OCI-LY1 (cell line): ENCODE measurements around the gene TRIM27.

Experiments
- CTCF ChIP-seq: fragments of 200-600 bp; sonication (generic), shearing (Covaris generic); IDR thresholded peaks from 2 replicates; pipeline ENCODE4 v1.5.1; 2017; ENCODE audit warnings: mild to moderate bottlenecking, antibody characterized with exemption, low read length, moderate library complexity, mixed read lengths
- EZH2 ChIP-seq: fragments of 200-600 bp; sonication (generic), shearing (Covaris generic); IDR thresholded peaks from 2 replicates; pipeline ENCODE4 v1.8.0; 2017; ENCODE audit warnings: borderline replicate concordance, mixed run types, mild to moderate bottlenecking, antibody characterized with exemption, low read length, moderate library complexity, mixed read lengths

GRCh38 chr6:28864326-28864923 is 59.4 kb downstream of the TRIM27 start:
- no peak for TF ChIP-seq EZH2
- no peak for TF ChIP-seq CTCF
